Liver (tissue), 9 donors: Measurements from ENCODE around the gene ZNF639. TPM values are rescaled to one million over a fixed set of nuclear protein-coding genes. Genes with fewer than 3 reads are reported as not detected.
"Not testable (repeated sequence)": the region's sequence is repeated elsewhere in the genome, so short reads cannot be mapped to it uniquely, and the experiment has no call there.

Source experiments
- DNase-seq: peaks from one replicate; pipeline ENCODE4 v3.0.0-alpha.2; 2017; ENCODE audit warnings: low spot score
- H3K27ac ChIP-seq, 2 donors: one replicate each; pipeline ENCODE4 v1.7.0; 2013; ENCODE audit warnings: inconsistent platforms in 2 of 2, low read length in 2 of 2, control low read depth in 1 of 2, low read depth in 1 of 2, mild to moderate bottlenecking in 1 of 2
- H3K27me3 ChIP-seq, 4 donors: one replicate each; pipeline versions ENCODE4 v1.6.1 to v1.7.0; 2013; ENCODE audit warnings: low read length in 3 of 4, inconsistent platforms in 1 of 4, mild to moderate bottlenecking in 1 of 4, moderate library complexity in 1 of 4; ENCODE audit not compliant: control insufficient read depth in 4 of 4, insufficient read depth in 4 of 4
- H3K36me3 ChIP-seq, 4 donors: one replicate each; pipeline versions ENCODE4 v1.6.1 to v1.7.0; 2013; ENCODE audit warnings: low read length in 3 of 4, mild to moderate bottlenecking in 3 of 4, low read depth in 1 of 4, moderate library complexity in 1 of 4; ENCODE audit not compliant: control insufficient read depth in 4 of 4, insufficient read depth in 3 of 4
- H3K4me1 ChIP-seq, 4 donors: one replicate each; pipeline versions ENCODE4 v1.6.1 to v1.7.0; 2013; ENCODE audit warnings: low read length in 3 of 4, mild to moderate bottlenecking in 3 of 4, moderate library complexity in 1 of 4; ENCODE audit not compliant: control insufficient read depth in 4 of 4, insufficient read depth in 4 of 4
- H3K4me3 ChIP-seq, 3 donors: one replicate each; pipeline versions ENCODE4 v1.6.1 to v1.7.0; 2013; ENCODE audit warnings: low read length in 3 of 3, control low read depth in 1 of 3, low read depth in 1 of 3, mild to moderate bottlenecking in 1 of 3
- H3K9ac ChIP-seq, 2 donors: one replicate each; pipeline ENCODE4 v1.7.0; 2013; ENCODE audit warnings: low read length in 2 of 2, mild to moderate bottlenecking in 2 of 2, moderate library complexity in 2 of 2, control low read depth in 1 of 2, low read depth in 1 of 2
- H3K9me3 ChIP-seq, 4 donors: one replicate each; pipeline versions ENCODE4 v1.6.1 to v1.7.0; 2013; ENCODE audit warnings: low read length in 3 of 4; ENCODE audit not compliant: control insufficient read depth in 4 of 4
- ATF3 ChIP-seq: IDR thresholded peaks from 2 replicates; pipeline ENCODE4 v1.6.1; 2016; ENCODE audit warnings: antibody characterized with exemption
- EGR1 ChIP-seq, 2 donors: IDR thresholded peaks; 2 replicates each; pipeline ENCODE4 v1.6.1; 2016 to 2018; ENCODE audit warnings: antibody characterized with exemption in 2 of 2, low read depth in 2 of 2
- FOXA1 ChIP-seq: IDR thresholded peaks from 2 replicates; pipeline ENCODE4 v1.6.1; 2016; ENCODE audit warnings: antibody characterized with exemption
- FOXA2 ChIP-seq: IDR thresholded peaks from 2 replicates; pipeline ENCODE4 v1.6.1; 2016; ENCODE audit warnings: antibody characterized with exemption
- GABPA ChIP-seq, 2 donors: IDR thresholded peaks in 1 of 2; conservative IDR thresholded peaks in 1 of 2; 2 replicates each; pipeline ENCODE4 v1.6.1; 2016; ENCODE audit warnings: antibody characterized with exemption in 2 of 2, mild to moderate bottlenecking in 1 of 2, moderate library complexity in 1 of 2
- HNF4A ChIP-seq, 2 donors: conservative IDR thresholded peaks; 2 replicates each; pipeline ENCODE4 v1.6.1; 2016; ENCODE audit warnings: antibody characterized with exemption in 2 of 2, mild to moderate bottlenecking in 2 of 2
- HNF4G ChIP-seq: IDR thresholded peaks from 2 replicates; pipeline ENCODE4 v1.6.1; 2016; ENCODE audit warnings: antibody characterized with exemption
- JUND ChIP-seq, 2 donors: IDR thresholded peaks; 2 replicates each; pipeline ENCODE4 v1.6.1; 2016; ENCODE audit warnings: antibody characterized with exemption in 2 of 2
- MAX ChIP-seq: IDR thresholded peaks from 2 replicates; pipeline ENCODE4 v1.6.1; 2016; ENCODE audit warnings: antibody characterized with exemption
- NR2F2 ChIP-seq: IDR thresholded peaks from 2 replicates; pipeline ENCODE4 v1.6.1; 2016; ENCODE audit warnings: antibody characterized with exemption
- RAD21 ChIP-seq, 2 donors: IDR thresholded peaks; 2 replicates each; pipeline ENCODE4 v1.6.1; 2016; ENCODE audit warnings: antibody characterized with exemption in 2 of 2, mild to moderate bottlenecking in 2 of 2
- REST ChIP-seq: IDR thresholded peaks from 2 replicates; pipeline ENCODE4 v1.6.1; 2016; ENCODE audit warnings: antibody characterized with exemption, mild to moderate bottlenecking
- RXRA ChIP-seq, 2 donors: IDR thresholded peaks; 2 replicates each; pipeline ENCODE4 v1.6.1; 2017 to 2018; ENCODE audit warnings: antibody characterized with exemption in 2 of 2, mild to moderate bottlenecking in 1 of 2
- SP1 ChIP-seq: IDR thresholded peaks from 2 replicates; pipeline ENCODE4 v1.6.1; 2018; ENCODE audit warnings: antibody characterized with exemption, mild to moderate bottlenecking
- TAF1 ChIP-seq: conservative IDR thresholded peaks from 2 replicates; pipeline ENCODE4 v1.6.1; 2016; ENCODE audit warnings: antibody characterized with exemption, mild to moderate bottlenecking
- YY1 ChIP-seq: IDR thresholded peaks from 2 replicates; pipeline ENCODE4 v1.6.1; 2016; ENCODE audit warnings: antibody characterized with exemption, mild to moderate bottlenecking
- WGBS: extraction: QIAGEN DNeasy Blood & Tissue Kit; methylation state at CpG from one replicate; pipeline ENCODE4 v1.1.7; 2013; 5-methylcytosine and 5-hydroxymethylcytosine counted together
- polyA plus RNA-seq, 2 donors: library from polyadenylated mRNA; stranded (reverse) in 1 of 2; unstranded in 1 of 2; fragments of 200-250 nt in 1 of 2; fragments of >200 nt in 1 of 2; fragmentation: Nextera tagmentation in 1 of 2; extraction: Ambion mirVana in 1 of 2; gene quantifications; one replicate each; pipeline versions ENCODE4 v1.2.1 to v1.2.3, GENCODE V29; 2013 to 2015
- total RNA-seq, 2 donors: library from RNA; depleted of rRNA; stranded (reverse); fragments of >200 nt; gene quantifications; one replicate each; pipeline ENCODE4 v1.2.3, GENCODE V29; 2014
- TF ChIP-seq, protein P1 (sequence below): fragments of 150-350 bp; IDR thresholded peaks from 2 replicates; pipeline ENCODE4 v1.5.1; 2017; ENCODE audit warnings: improper control_type of control experiment, low read depth, low read length; ENCODE audit not compliant: missing input control
- TF ChIP-seq, protein P2 (sequence below): IDR thresholded peaks from 2 replicates; pipeline ENCODE4 v1.6.1; 2016; ENCODE audit warnings: antibody characterized with exemption
- donor health status: healthy.
- donor health status: healthy.
- donor health status: healthy.
- donor health status: healthy.
- donor health status: healthy.

The ZNF639 gene
- total and polyA plus RNA-seq, 4 donors = 8.7 to 23.4 (median 16.3) TPM

GRCh38 chr3:179304605-179305004, 18.2 kb upstream of the ZNF639 start:
- H3K4me1 ChIP-seq = no peaks in the 10 kb centered on the region
- no peak overlapping the region for H3K27ac ChIP-seq
- no peak for TF ChIP-seq REST
- TF ChIP-seq RAD21 (IDR thresholded peaks at IDR 0.05) = no peak
- no peak for TF ChIP-seq MAX
- TF ChIP-seq, protein P1, sequence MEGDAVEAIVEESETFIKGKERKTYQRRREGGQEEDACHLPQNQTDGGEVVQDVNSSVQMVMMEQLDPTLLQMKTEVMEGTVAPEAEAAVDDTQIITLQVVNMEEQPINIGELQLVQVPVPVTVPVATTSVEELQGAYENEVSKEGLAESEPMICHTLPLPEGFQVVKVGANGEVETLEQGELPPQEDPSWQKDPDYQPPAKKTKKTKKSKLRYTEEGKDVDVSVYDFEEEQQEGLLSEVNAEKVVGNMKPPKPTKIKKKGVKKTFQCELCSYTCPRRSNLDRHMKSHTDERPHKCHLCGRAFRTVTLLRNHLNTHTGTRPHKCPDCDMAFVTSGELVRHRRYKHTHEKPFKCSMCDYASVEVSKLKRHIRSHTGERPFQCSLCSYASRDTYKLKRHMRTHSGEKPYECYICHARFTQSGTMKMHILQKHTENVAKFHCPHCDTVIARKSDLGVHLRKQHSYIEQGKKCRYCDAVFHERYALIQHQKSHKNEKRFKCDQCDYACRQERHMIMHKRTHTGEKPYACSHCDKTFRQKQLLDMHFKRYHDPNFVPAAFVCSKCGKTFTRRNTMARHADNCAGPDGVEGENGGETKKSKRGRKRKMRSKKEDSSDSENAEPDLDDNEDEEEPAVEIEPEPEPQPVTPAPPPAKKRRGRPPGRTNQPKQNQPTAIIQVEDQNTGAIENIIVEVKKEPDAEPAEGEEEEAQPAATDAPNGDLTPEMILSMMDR = no peak
- no peak for TF ChIP-seq HNF4A (conservative IDR thresholded peaks at IDR 0.05)
- TF ChIP-seq HNF4G = no peak
- TF ChIP-seq JUND (IDR thresholded peaks at IDR 0.05) = no peak
- TF ChIP-seq SP1 = no peak
- no peak for TF ChIP-seq EGR1 (IDR thresholded peaks at IDR 0.05; ENCODE audit: low read depth in 2 of 2)
- no peak for TF ChIP-seq YY1
- no peak for TF ChIP-seq NR2F2
- no peak for TF ChIP-seq FOXA2
- TF ChIP-seq GABPA (IDR thresholded peaks at IDR 0.05 in 1 of 2, conservative IDR thresholded peaks at IDR 0.05 in 1 of 2) = no peak
- no peak for TF ChIP-seq FOXA1
- TF ChIP-seq, protein P2, sequence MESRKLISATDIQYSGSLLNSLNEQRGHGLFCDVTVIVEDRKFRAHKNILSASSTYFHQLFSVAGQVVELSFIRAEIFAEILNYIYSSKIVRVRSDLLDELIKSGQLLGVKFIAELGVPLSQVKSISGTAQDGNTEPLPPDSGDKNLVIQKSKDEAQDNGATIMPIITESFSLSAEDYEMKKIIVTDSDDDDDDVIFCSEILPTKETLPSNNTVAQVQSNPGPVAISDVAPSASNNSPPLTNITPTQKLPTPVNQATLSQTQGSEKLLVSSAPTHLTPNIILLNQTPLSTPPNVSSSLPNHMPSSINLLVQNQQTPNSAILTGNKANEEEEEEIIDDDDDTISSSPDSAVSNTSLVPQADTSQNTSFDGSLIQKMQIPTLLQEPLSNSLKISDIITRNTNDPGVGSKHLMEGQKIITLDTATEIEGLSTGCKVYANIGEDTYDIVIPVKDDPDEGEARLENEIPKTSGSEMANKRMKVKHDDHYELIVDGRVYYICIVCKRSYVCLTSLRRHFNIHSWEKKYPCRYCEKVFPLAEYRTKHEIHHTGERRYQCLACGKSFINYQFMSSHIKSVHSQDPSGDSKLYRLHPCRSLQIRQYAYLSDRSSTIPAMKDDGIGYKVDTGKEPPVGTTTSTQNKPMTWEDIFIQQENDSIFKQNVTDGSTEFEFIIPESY = no peak
- TF ChIP-seq TAF1 = no peak
- no peak for TF ChIP-seq ATF3
- TF ChIP-seq RXRA (IDR thresholded peaks at IDR 0.05) = no peak
- H3K4me3 ChIP-seq = no peak overlapping the region
- WGBS = 23% methylated on average over 2 of the region's 2 CpGs
- no peaks in the 10 kb centered on the region for H3K9me3 ChIP-seq
- H3K36me3 ChIP-seq = no peaks in the 10 kb centered on the region
- no peak overlapping the region for H3K9ac ChIP-seq
- H3K27me3 ChIP-seq = peaks cover 0 to 3% (median 0%) of the 10 kb centered on the region in 4 donors
- no peak for DNase-seq

- H3K4me1 ChIP-seq, H3K27me3 ChIP-seq, DNase-seq, H3K9me3 ChIP-seq, H3K36me3 ChIP-seq, H3K9ac ChIP-seq, H3K4me3 ChIP-seq, H3K27ac ChIP-seq: not testable (repeated sequence)
- 79% methylated on average over 2 of the region's 2 CpGs for WGBS
Measured at GRCh38 chr3:179307362-179307761, 15.5 kb upstream of the ZNF639 start.
